ENCODE measurements around the gene COBL. TPM values are rescaled to one million over a fixed set of nuclear protein-coding genes. Genes with fewer than 3 reads are reported as not detected.
A peak's percentile ranks its signal among the peaks of the same experiment; 100 is the strongest.

Gene COBL
- total RNA-seq, 1 experiment from 2014 or later = 49.9 TPM

GRCh38 chr7:51069411-51070083, 247.1 kb downstream of the COBL start:
- Mint-ChIP-seq H3K36me3 (ENCODE audit: insufficient read depth, unreplicated experiment) (no peaks in the 10 kb centered on the region), H3K4me3 (ENCODE audit: low read depth, unreplicated experiment) (no peak overlapping the region), H3K9me3 (ENCODE audit: low read depth, unreplicated experiment) (no peaks in the 10 kb centered on the region), H3K4me1 (ENCODE audit: low read depth, unreplicated experiment) (peaks cover 64% of the 10 kb centered on the region), H3K27me3 (ENCODE audit: unreplicated experiment) (no peaks in the 10 kb centered on the region), H3K27ac (ENCODE audit: unreplicated experiment) (no peak overlapping the region)
- CTCF ChIA-PET = interaction anchor here (0.6 to 2.1 kb wide), 2 partner anchors 72 to 91 kb away, joined by 5 to 7 read pairs; no protein-coding TSS in a partner anchor
- no TSS peak for BruUV-seq (replicated peaks)
- DNase-seq = peak; percentile 53
- no peak for TF ChIP-seq CTCF (IDR thresholded peaks at IDR 0.05; ENCODE audit: unreplicated experiment)
- intact Hi-C loops (cut with micrococcal nuclease; ENCODE audit: unreplicated experiment) = loop anchor here (5.0 kb wide), 2 partner anchors 437 to 602 kb away; no protein-coding TSS in a partner anchor

- Mint-ChIP-seq H3K27ac (ENCODE audit: unreplicated experiment) (no peak overlapping the region), H3K4me3 (ENCODE audit: low read depth, unreplicated experiment) (no peak overlapping the region), H3K9me3 (ENCODE audit: low read depth, unreplicated experiment) (no peaks in the 10 kb centered on the region), H3K36me3 (ENCODE audit: insufficient read depth, unreplicated experiment) (no peaks in the 10 kb centered on the region), H3K4me1 (ENCODE audit: low read depth, unreplicated experiment) (peaks cover 64% of the 10 kb centered on the region), H3K27me3 (ENCODE audit: unreplicated experiment) (no peaks in the 10 kb centered on the region)
- CTCF ChIA-PET = interaction anchor here (0.6 to 2.1 kb wide), 3 partner anchors 73 to 473 kb away, joined by 3 to 8 read pairs (median 5); no protein-coding TSS in a partner anchor
- intact Hi-C loops (cut with micrococcal nuclease; ENCODE audit: unreplicated experiment) = loop anchor here (5.0 kb wide), 2 partner anchors 436 to 601 kb away; no protein-coding TSS in a partner anchor
- no TSS peak for BruUV-seq (replicated peaks)
- no peak for DNase-seq
- no peak for TF ChIP-seq CTCF (IDR thresholded peaks at IDR 0.05; ENCODE audit: unreplicated experiment)
These were observed 248.2 kb downstream of the COBL start for GRCh38 chr7:51068401-51068800.

- H3K27ac Mint-ChIP-seq (ENCODE audit: unreplicated experiment) = no peak overlapping the region
- no TSS peak for BruUV-seq (replicated peaks)
These were observed 248.9 kb downstream of the COBL start for GRCh38 chr7:51067757-51068156.

GRCh38 chr7:51067258-51067657, 249.4 kb downstream of the COBL start:
- TF ChIP-seq CTCF (IDR thresholded peaks at IDR 0.05; ENCODE audit: unreplicated experiment) = no peak
- intact Hi-C loops (cut with micrococcal nuclease; ENCODE audit: unreplicated experiment) = loop anchor here (1.0 to 5.0 kb wide), 8 partner anchors 21 to 600 kb away; partner anchors contain the start of gene GRB10
- DNase-seq = no peak
- no peak overlapping the region for H3K27ac Mint-ChIP-seq (ENCODE audit: unreplicated experiment)
- CTCF ChIA-PET = interaction anchor here (1.3 kb wide), 1 partner anchor 74 kb away, joined by 8 read pairs; no protein-coding TSS in a partner anchor
- H3K4me1 Mint-ChIP-seq (ENCODE audit: low read depth, unreplicated experiment) = peaks cover 57% of the 10 kb centered on the region
- BruUV-seq (replicated peaks) = no TSS peak
- H3K27me3 Mint-ChIP-seq (ENCODE audit: unreplicated experiment) = no peaks in the 10 kb centered on the region
- no peak overlapping the region for H3K4me3 Mint-ChIP-seq (ENCODE audit: low read depth, unreplicated experiment)
- no peaks in the 10 kb centered on the region for H3K9me3 Mint-ChIP-seq (ENCODE audit: low read depth, unreplicated experiment)
- no peaks in the 10 kb centered on the region for H3K36me3 Mint-ChIP-seq (ENCODE audit: insufficient read depth, unreplicated experiment)

More at GRCh38 chr7:51067757-51068156, 248.9 kb downstream of the COBL start:
- peaks cover 62% of the 10 kb centered on the region for H3K4me1 Mint-ChIP-seq (ENCODE audit: low read depth, unreplicated experiment)
- H3K36me3 Mint-ChIP-seq (ENCODE audit: insufficient read depth, unreplicated experiment) = no peaks in the 10 kb centered on the region
- intact Hi-C loops (cut with micrococcal nuclease; ENCODE audit: unreplicated experiment) = loop anchor here (1.0 to 5.0 kb wide), 8 partner anchors 21 to 600 kb away; partner anchors contain the start of gene GRB10
- peak; percentile 86 for DNase-seq
- no peak overlapping the region for H3K4me3 Mint-ChIP-seq (ENCODE audit: low read depth, unreplicated experiment)
- CTCF ChIA-PET = interaction anchor here (0.6 to 2.1 kb wide), 3 partner anchors 74 to 472 kb away, joined by 3 to 8 read pairs (median 5); no protein-coding TSS in a partner anchor
- H3K27me3 Mint-ChIP-seq (ENCODE audit: unreplicated experiment) = no peaks in the 10 kb centered on the region
- peak; percentile 96 for TF ChIP-seq CTCF (IDR thresholded peaks at IDR 0.05; ENCODE audit: unreplicated experiment)
- H3K9me3 Mint-ChIP-seq (ENCODE audit: low read depth, unreplicated experiment) = no peaks in the 10 kb centered on the region

Measured in Calu3 (cell line).